Hematopoietic multipotent progenitor cell treated with erythropoietin and hydrocortisone succinate and interleukin-3 and kit ligand, for 17 days (in vitro differentiated cells): Measurements from ENCODE around the gene RGS8.
"Not testable (repeated sequence)": the region's sequence is repeated elsewhere in the genome, so short reads cannot be mapped to it uniquely, and the experiment has no call there.

Experiments used
- DNase-seq: peaks from one replicate; pipeline ENCODE4 v3.0.0-alpha.2; 2015; ENCODE audit warnings: low spot score

Gene RGS8

GRCh38 chr1:182702826-182703524 is 18.6 kb upstream of the RGS8 start:
- DNase-seq: no peak

GRCh38 chr1:182700351-182700709 is 15.9 kb upstream of the RGS8 start:
- no peak for DNase-seq

- no peak for DNase-seq
Observed at GRCh38 chr1:182699393-182700350, 15.3 kb upstream of the RGS8 start.

- no peak for DNase-seq
Observed at GRCh38 chr1:182698971-182699370, 14.6 kb upstream of the RGS8 start.

GRCh38 chr1:182693139-182693538 is 8.8 kb upstream of the RGS8 start:
- not testable (repeated sequence) for DNase-seq

- DNase-seq: no peak
Observed at GRCh38 chr1:182690886-182691443, 6.6 kb upstream of the RGS8 start.

GRCh38 chr1:182688436-182689205 is 4.2 kb upstream of the RGS8 start:
- DNase-seq: no peak

- DNase-seq: no peak
Observed at GRCh38 chr1:182687361-182687760, 3.0 kb upstream of the RGS8 start.

- DNase-seq: no peak
Observed at GRCh38 chr1:182686446-182686845, 2.1 kb upstream of the RGS8 start.

GRCh38 chr1:182685215-182685614 is 828 bp upstream of the RGS8 start:
- DNase-seq: no peak

- no peak for DNase-seq
Observed at GRCh38 chr1:182682898-182683501, 1.4 kb downstream of the RGS8 start.

- DNase-seq: no peak
Observed at GRCh38 chr1:182682406-182682805, 2.0 kb downstream of the RGS8 start.

GRCh38 chr1:182681568-182681912 is 2.8 kb downstream of the RGS8 start:
- DNase-seq: no peak

GRCh38 chr1:182680901-182681567 is 3.4 kb downstream of the RGS8 start:
- no peak for DNase-seq

- DNase-seq: no peak
Observed at GRCh38 chr1:182680408-182680807, 4.0 kb downstream of the RGS8 start.

- no peak for DNase-seq
Observed at GRCh38 chr1:182679684-182680083, 4.7 kb downstream of the RGS8 start.

GRCh38 chr1:182677397-182678098 is 6.8 kb downstream of the RGS8 start:
- no peak for DNase-seq

- DNase-seq: no peak
Observed at GRCh38 chr1:182676274-182676673, 8.1 kb downstream of the RGS8 start.

GRCh38 chr1:182674346-182675246 is 9.8 kb downstream of the RGS8 start:
- no peak for DNase-seq

GRCh38 chr1:182672487-182672836 is 11.9 kb downstream of the RGS8 start:
- DNase-seq: no peak
